SK-N-SH (cell line): ENCODE results near the gene CHST3.

Experiments used
- GABPA ChIP-seq: IDR thresholded peaks from 2 replicates; pipeline ENCODE4 v1.4.0; 2012; ENCODE audit warnings: low read depth, mild to moderate bottlenecking
- POLR2AphosphoS5 ChIP-seq: IDR thresholded peaks from 2 replicates; pipeline ENCODE4 v1.6.1; 2012; ENCODE audit warnings: low read depth, low read length
- RAD21 ChIP-seq: IDR thresholded peaks from 2 replicates; pipeline ENCODE4 v1.6.1; 2012; ENCODE audit warnings: mild to moderate bottlenecking, low read length
- SIN3A ChIP-seq: IDR thresholded peaks from 2 replicates; pipeline ENCODE4 v1.6.1; 2012; ENCODE audit warnings: low read depth, mild to moderate bottlenecking, low read length, moderate library complexity, borderline replicate concordance
- TF ChIP-seq, protein P1 (sequence below): IDR thresholded peaks from 2 replicates; pipeline ENCODE4 v1.6.1; 2012; ENCODE audit warnings: mild to moderate bottlenecking, low read depth, low read length, moderate library complexity
- TF ChIP-seq, protein P2 (sequence below): fragments of 200-600 bp; sonication (generic); IDR thresholded peaks from 2 replicates; pipeline ENCODE4 v1.6.1; 2017; ENCODE audit warnings: antibody characterized with exemption, mild to moderate bottlenecking, moderate library complexity

- TF ChIP-seq, protein P1, sequence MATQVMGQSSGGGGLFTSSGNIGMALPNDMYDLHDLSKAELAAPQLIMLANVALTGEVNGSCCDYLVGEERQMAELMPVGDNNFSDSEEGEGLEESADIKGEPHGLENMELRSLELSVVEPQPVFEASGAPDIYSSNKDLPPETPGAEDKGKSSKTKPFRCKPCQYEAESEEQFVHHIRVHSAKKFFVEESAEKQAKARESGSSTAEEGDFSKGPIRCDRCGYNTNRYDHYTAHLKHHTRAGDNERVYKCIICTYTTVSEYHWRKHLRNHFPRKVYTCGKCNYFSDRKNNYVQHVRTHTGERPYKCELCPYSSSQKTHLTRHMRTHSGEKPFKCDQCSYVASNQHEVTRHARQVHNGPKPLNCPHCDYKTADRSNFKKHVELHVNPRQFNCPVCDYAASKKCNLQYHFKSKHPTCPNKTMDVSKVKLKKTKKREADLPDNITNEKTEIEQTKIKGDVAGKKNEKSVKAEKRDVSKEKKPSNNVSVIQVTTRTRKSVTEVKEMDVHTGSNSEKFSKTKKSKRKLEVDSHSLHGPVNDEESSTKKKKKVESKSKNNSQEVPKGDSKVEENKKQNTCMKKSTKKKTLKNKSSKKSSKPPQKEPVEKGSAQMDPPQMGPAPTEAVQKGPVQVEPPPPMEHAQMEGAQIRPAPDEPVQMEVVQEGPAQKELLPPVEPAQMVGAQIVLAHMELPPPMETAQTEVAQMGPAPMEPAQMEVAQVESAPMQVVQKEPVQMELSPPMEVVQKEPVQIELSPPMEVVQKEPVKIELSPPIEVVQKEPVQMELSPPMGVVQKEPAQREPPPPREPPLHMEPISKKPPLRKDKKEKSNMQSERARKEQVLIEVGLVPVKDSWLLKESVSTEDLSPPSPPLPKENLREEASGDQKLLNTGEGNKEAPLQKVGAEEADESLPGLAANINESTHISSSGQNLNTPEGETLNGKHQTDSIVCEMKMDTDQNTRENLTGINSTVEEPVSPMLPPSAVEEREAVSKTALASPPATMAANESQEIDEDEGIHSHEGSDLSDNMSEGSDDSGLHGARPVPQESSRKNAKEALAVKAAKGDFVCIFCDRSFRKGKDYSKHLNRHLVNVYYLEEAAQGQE, result no peak
- TF ChIP-seq RAD21 (no peak), GABPA (no peak), SIN3A (no peak), POLR2AphosphoS5 (no peak)
- TF ChIP-seq, protein P2, sequence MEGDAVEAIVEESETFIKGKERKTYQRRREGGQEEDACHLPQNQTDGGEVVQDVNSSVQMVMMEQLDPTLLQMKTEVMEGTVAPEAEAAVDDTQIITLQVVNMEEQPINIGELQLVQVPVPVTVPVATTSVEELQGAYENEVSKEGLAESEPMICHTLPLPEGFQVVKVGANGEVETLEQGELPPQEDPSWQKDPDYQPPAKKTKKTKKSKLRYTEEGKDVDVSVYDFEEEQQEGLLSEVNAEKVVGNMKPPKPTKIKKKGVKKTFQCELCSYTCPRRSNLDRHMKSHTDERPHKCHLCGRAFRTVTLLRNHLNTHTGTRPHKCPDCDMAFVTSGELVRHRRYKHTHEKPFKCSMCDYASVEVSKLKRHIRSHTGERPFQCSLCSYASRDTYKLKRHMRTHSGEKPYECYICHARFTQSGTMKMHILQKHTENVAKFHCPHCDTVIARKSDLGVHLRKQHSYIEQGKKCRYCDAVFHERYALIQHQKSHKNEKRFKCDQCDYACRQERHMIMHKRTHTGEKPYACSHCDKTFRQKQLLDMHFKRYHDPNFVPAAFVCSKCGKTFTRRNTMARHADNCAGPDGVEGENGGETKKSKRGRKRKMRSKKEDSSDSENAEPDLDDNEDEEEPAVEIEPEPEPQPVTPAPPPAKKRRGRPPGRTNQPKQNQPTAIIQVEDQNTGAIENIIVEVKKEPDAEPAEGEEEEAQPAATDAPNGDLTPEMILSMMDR, result no peak
Observed at GRCh38 chr10:71946700-71947099, 17.5 kb upstream of the CHST3 start.
